ENCODE measurements around the gene GNAZ.
A peak's percentile ranks its signal among the peaks of the same experiment; 100 is the strongest.
"Not testable (repeated sequence)": the region's sequence is repeated elsewhere in the genome, so short reads cannot be mapped to it uniquely, and the experiment has no call there.

Gene GNAZ

GRCh38 chr22:23070418-23071229, at the start of gene GNAZ:
GNAZ (plus strand) TSS chr22:23070519; CDS start chr22:23095696, 25,177 bp downstream.
- intact Hi-C loops (cut with DNase I), result loop anchor here (2.0 kb wide), 1 partner anchor 72 kb away; no protein-coding TSS in a partner anchor
- DNase-seq, result peak in 36 of 42 donors; percentile 15 to 67 (median 42)

GRCh38 chr22:23020659-23021293, 49.5 kb upstream of the GNAZ start:
- intact Hi-C loops (cut with DNase I), result no loop called here
- DNase-seq, result no peak

- DNase-seq; intact Hi-C loops (cut with DNase I): not testable (repeated sequence)
Measured at GRCh38 chr22:23021660-23022353, 48.5 kb upstream of the GNAZ start.

- DNase-seq, result no peak
- intact Hi-C loops (cut with DNase I), result no loop called here
Measured at GRCh38 chr22:23023294-23023693, 47.0 kb upstream of the GNAZ start.

GRCh38 chr22:23026777-23027176, 43.5 kb upstream of the GNAZ start:
- DNase-seq, result no peak
- intact Hi-C loops (cut with DNase I), result no loop called here

GRCh38 chr22:23027849-23028248, 42.5 kb upstream of the GNAZ start:
- intact Hi-C loops (cut with DNase I); DNase-seq: not testable (repeated sequence)

GRCh38 chr22:23029521-23030228, 40.6 kb upstream of the GNAZ start:
- intact Hi-C loops (cut with DNase I), result no loop called here
- DNase-seq, result no peak

GRCh38 chr22:23031381-23031780, 38.9 kb upstream of the GNAZ start:
- intact Hi-C loops (cut with DNase I), result no loop called here
- DNase-seq, result no peak

GRCh38 chr22:23031786-23032185, 38.5 kb upstream of the GNAZ start:
- DNase-seq, result no peak
- intact Hi-C loops (cut with DNase I), result no loop called here

- peak in 1 of 42 donors; percentile 2 for DNase-seq
- intact Hi-C loops (cut with DNase I), result no loop called here
Measured at GRCh38 chr22:23032658-23033057, 37.7 kb upstream of the GNAZ start.

- intact Hi-C loops (cut with DNase I), result no loop called here
- DNase-seq, result peak in 14 of 42 donors; percentile 5 to 52 (median 20)
Measured at GRCh38 chr22:23033116-23033905, 37.0 kb upstream of the GNAZ start.

GRCh38 chr22:23034621-23035556, 35.4 kb upstream of the GNAZ start:
- intact Hi-C loops (cut with DNase I), result no loop called here
- peak in 1 of 42 donors; percentile 16 for DNase-seq

GRCh38 chr22:23035557-23036277, 34.6 kb upstream of the GNAZ start:
- peak in 1 of 42 donors; percentile 27 for DNase-seq
- intact Hi-C loops (cut with DNase I), result no loop called here

GRCh38 chr22:23036684-23037428, 33.5 kb upstream of the GNAZ start:
- intact Hi-C loops (cut with DNase I), result no loop called here
- DNase-seq, result peak in 1 of 42 donors; percentile 12

- DNase-seq, result peak in 1 of 42 donors; percentile 29
- intact Hi-C loops (cut with DNase I), result no loop called here
Measured at GRCh38 chr22:23037429-23038333, 32.6 kb upstream of the GNAZ start.
